Hematopoietic multipotent progenitor cell (in vitro differentiated cells): ENCODE results near the gene SHFL. TPM values are rescaled to one million over a fixed set of nuclear protein-coding genes. Genes with fewer than 3 reads are reported as not detected.
A peak's percentile ranks its signal among the peaks of the same experiment; 100 is the strongest.

ENCODE experiments used
- DNase-seq, 3 donors: peaks; one replicate each; pipeline ENCODE4 v3.0.0-alpha.2; 2011 to 2015; ENCODE audit warnings: low read depth in 2 of 3, low spot score in 2 of 3
- small RNA-seq: library from RNA; depleted of rRNA; stranded (forward); fragments of <200 nt; gene quantifications from one replicate; pipeline ENCODE3, GENCODE V24; 2012
- total RNA-seq: library from RNA; depleted of rRNA; stranded (reverse); fragments of >200 nt; gene quantifications from one replicate; pipeline ENCODE4 v1.2.3, GENCODE V29; 2012

The SHFL gene
- total RNA-seq, 1 donor = 56.8 TPM

DNA sequence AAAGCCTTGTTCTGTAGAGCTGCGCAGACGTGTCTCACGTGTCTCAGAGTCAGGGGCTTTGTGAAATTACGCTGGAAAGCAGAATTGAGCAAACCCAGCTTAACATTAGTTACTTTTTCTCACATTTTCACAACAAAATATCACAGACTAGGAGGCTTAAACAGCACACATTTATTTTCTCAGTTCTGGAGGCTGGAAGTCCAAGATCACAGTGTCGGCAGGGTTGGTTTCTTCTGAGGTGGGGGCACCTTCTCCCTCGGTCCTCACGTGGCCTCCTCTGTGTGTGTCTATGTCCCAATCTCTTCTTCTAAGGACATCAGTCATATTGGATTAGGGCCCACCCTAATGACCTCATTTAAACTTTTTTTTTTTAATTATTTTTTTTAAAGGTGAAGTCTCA is 38.3 kb downstream of the SHFL start:
- no peak for DNase-seq

DNA sequence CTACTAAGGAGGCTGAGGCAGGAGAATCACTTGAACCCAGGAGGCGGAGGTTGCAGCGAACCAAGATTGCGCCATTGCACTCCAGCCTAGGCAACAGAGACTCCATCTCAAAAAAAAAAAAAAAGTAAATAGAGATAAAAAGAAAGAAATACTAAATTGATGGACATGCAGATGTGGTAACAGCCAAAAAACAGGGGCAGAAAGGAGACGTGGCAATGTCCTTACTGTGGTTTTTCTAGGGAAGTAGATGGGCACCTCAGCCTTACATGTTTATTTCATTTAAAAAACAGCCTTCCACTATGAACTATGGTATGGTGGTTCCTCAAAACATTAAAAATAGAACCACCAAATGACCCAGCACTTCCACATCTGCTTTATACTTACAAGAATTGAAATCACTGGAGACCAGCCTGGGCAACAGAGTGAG is 40.1 kb downstream of the SHFL start:
- DNase-seq = peak in 2 of 3 donors; percentile 56 to 90

DNA sequence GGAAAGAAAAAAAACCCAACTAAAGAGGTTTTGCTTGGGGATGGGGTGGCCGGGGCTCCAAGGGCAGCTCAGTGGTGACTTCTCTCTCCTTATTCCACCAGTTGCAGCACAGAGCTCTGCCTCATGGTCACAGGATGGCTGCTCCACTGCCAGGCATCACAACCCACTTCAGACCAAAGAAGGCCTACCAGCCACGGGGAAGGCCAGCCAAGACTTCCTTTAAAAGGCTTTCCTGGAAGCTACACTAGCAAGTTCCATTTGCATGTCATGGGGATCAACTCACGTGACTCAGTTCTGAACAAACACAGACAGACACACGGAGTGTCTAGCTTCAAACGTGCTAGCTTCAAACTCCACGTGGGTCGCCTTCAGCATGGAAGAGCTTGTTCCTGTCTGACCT is 46.8 kb downstream of the SHFL start:
- no peak for DNase-seq

DNA sequence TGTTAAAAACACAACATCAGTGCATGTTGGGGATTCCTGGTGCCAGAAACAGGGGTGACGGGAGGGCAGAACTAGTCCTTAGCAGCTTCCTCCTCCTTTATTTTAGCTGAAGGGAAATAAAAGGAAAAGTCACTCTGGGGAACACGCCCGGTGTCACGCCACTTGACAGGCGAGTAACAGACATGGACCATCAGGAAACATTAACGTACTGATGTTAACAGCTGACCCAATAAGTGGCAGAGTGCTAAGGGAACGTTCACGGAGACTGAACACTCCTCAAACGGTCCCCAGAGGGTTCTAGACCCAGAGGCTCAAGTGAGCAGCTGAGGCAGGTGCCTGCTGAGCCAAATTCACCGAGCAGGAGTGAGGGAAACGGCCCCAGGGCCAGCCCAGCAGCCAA is 47.5 kb downstream of the SHFL start:
- no peak for DNase-seq

DNA sequence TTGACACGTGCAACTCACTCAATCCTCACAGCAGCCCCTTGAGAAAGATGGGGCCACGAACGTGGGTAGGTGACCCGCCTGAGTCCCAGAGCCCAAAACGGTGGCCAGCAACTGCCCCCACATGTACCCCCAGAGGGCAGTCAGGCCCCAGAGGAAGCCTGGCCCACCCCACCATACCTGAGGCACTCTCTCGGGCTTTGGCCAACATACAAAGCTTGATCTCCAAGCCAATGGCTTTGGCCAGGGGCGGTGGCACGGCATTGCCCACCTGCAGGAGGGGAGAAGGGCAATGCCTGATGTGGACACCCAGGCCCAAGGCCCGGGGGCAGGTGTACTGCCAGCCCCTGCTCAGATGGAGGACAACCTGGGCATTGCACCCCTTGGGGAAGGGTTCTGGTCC is 47.9 kb downstream of the SHFL start:
- no peak for DNase-seq

DNA sequence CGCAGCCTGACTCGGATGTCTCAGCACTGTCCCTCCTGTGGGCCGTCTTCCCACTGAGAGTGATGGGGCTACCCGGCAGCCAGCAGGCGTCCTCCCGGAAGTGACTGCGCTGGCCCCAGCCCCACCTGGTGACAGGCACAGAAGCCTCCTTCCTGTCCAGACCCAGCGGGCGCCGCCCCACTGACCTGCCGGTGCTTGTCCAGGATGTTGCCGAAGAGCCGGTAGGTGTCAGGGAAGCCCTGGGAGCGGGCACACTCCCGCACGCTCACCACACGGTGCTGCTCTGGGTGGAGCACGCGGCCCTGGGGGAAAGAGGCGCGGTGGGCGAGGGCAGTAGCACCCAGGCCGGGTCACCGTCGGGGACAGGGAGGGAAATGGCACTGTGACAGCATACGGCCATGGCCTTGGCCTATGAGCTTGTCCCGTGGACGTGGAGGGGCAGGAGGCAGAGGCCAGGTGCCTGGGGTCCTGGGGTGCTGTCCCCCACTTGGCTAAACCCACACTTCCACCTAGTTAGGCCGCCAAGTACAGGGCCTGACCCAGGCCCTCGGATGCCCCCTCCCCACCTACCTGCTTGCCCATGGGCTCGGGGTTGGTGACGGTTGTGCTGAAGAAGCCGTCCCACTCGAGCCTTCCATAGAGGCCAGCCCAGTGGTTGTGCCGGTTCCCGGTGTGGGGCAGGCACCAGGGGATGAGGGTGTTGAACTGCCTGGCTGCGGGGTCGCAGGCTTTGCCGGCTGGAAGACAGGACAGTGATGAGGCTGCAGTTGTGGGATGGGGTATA is 49.6 kb downstream of the SHFL start:
- DNase-seq = no peak

DNA sequence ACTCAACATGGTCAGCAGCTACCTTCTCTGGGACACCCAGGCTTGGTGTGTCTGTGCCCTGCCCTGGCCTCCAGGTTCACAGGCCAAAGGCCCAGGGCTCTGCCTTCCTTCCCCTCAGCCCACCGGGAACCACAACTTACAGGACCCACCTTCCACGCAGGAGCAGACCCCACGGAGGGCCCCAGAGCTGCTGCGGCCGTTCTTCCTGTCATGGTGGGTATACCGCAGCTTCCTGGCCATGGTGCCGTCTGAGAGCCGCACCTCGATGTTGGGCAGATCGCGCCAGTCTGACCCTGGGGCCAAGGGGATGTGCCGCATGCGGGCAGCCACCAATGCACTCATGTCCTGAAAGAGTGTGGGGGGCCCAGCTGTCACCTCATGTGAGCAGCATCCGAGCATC is 50.8 kb downstream of the SHFL start:
- no peak for DNase-seq

DNA sequence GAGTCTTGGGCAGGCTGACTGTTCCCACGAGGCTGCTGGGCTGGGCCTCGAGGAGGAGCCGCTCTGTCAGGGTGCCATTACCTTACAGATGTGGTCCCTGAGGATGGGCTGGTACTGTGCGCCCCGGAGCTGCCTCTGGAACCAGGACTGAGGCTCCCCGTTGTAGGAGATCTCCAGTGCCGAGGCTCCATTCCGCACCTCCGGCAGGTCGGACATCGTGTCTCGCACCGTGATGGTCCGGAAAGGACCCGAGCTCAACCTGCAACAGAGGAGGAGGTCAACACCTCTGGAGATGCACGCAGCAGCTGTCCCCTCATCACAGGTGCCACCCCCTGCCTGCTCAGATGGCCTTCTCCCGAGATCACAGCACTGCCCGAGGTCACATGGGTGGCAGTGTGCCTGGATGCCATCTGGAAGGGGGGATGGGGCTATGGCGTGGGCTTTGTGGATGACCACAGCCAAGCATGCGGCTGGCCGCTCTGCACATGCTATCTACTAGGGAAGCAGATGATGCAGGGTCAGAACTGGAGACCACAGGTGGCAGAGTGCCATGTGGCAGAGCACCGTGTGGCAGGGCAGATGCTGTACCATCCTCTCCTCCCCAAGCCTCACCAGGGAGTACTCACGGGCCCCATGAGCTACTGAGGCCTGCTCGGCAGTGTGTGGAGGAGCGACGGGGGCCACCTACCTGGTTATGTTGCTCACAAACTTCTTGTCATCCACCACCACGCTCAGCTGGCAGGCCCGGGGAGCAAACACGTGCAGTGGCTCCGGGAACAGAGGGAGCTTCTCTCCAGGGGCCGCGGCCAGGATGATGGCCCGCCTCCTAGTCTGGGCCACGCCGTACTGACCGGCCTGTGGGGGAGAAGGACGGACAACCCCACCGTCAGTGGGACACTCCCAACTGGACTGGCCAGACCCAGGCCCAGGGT is 51.9 kb downstream of the SHFL start:
- no peak for DNase-seq

DNA sequence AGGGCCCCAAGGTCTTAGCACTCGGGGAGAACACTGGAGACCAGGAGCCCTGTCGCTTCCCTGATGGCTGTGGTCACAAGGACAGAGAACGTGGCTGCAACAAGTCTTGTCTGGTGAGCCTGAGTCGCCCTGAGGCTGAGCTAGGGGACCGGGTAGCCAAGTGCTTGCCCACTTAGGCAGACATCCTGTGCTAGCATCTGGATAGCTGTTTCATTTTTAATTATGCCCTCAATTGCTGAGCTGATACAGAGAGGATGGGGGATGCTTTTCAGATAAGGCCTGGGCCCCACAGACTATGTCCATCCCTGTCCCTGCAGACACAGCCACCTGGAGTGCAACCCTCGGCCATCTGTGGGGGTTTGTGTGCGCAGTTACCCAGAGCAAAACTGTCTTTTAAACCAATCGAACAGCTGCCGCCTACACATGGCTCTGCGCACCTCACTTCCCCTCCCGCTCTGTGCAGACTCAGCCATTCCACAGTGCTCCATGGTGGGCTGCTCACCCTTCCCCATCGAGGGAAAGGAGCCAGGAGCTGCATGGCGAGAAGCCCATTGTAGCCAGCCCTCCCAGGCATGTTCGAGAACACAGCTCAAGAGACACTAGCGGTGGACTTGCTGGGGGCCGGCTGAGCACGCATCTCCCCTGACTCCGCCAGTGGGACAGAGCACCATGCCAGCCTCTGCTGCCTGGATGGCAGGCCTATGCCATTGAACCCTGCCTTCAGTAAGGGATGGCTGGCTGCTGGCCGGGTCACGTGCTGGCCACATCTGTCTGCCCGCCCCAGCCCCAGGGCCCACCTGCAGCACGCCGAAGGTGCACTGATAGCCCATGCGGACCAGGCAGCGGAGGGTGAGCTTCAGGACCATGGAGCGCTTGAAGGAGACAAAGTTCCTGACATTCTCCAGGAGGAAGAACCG is 53.0 kb downstream of the SHFL start:
- no peak for DNase-seq

DNA sequence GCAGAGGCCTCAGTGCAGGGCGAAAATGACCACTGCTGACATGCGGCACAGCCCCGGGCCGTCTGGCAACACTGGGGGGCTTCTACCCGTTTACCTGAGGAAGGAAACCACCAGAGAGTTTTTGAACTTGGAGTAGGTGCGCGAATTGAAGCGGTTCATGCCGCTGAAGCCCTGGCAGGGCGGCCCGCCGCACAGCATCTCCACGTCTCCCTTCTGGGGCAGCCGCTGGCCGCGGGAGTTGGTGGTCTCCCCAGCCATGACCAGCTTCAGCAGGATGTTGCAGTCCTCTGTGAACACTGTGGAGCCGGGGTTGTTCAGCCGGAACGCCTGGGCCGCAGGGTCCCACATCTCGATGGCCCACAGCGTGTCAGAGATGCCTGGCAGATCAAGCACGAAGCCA is 53.8 kb downstream of the SHFL start:
- no peak for DNase-seq

DNA sequence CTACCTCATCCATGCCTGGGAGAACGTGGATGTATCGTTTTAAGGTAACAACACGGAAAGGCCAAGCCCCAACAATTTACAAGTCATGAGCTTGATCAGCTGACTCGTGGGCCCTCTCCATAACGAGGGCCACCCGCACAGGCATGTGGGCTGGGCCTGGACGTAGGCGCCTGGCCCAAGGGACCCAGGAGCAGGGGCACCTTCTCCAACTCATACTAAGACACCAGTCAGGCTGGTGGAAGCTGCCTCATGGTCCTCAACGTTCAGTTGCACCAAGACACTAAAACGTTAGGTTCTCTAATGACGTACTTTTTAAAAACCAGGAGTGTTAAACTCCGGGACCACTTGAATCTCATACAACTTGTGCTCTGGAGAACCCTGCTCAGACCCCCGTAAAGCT is 55.4 kb downstream of the SHFL start:
- DNase-seq = no peak

DNA sequence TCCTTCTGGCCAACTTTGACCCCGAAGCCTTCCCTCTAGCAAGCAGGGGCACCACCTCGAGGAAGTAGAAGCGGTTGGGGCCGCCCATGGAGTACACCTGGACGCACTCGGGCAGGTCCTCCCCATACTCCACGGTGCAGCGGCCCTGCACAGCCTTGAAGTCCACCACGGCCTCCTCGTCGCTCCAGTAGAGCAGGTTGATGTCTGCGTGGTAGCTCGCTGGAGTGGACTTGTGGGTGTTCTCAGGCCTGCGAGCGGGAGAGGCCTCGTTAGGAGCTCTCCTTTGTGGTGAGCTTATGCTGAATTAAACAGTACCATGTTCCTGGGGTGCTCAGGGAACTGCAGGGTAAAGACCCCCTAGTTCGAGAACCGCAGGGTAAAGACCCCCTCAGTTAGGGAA is 55.9 kb downstream of the SHFL start:
- DNase-seq = no peak

Small RNAs within 50 kb of the gene (small RNA-seq; reads per million reads assigned to genes)
- gene MIR5589 = not detected
- gene SNORD105 = 147 reads per million, percentile 98 among the genes with 10 or more reads in this experiment
- 161 reads per million, percentile 98 among the genes with 10 or more reads in this experiment for gene SNORD105B

Other genes starting within 250 kb of the SHFL start
- gene OLFM2, start 149.8 kb upstream of the SHFL start, total RNA-seq = under 0.01 TPM
- under 0.01 TPM for gene COL5A3, start 75.8 kb upstream of the SHFL start, total RNA-seq
- gene RDH8, start 72.8 kb upstream of the SHFL start, total RNA-seq = not detected
- 12.7 TPM for gene ANGPTL6, start 16.4 kb downstream of the SHFL start, total RNA-seq
- gene PPAN, start 20.0 kb downstream of the SHFL start, total RNA-seq = 81.1 TPM
- 25.0 TPM for gene P2RY11, start 25.4 kb downstream of the SHFL start, total RNA-seq
- gene EIF3G, start 33.6 kb downstream of the SHFL start, total RNA-seq = 513 TPM
- 70.0 TPM for gene DNMT1, start 108.6 kb downstream of the SHFL start, total RNA-seq
- gene S1PR2, start 145.0 kb downstream of the SHFL start, total RNA-seq = 6.7 TPM
- gene MRPL4, start 165.9 kb downstream of the SHFL start, total RNA-seq = 90.5 TPM
- gene ICAM1, start 184.8 kb downstream of the SHFL start, total RNA-seq = 15.3 TPM
- 66.0 TPM for gene ICAM4, start 200.6 kb downstream of the SHFL start, total RNA-seq
- gene ICAM5, start 203.6 kb downstream of the SHFL start, total RNA-seq = 10.8 TPM
- 0.54 TPM for gene ZGLP1, start 223.5 kb downstream of the SHFL start, total RNA-seq
- 27.5 TPM for gene FDX2, start 229.7 kb downstream of the SHFL start, total RNA-seq
- gene RAVER1, start 247.2 kb downstream of the SHFL start, total RNA-seq = 47.9 TPM